Dedifferentiated amniotic fluid mesenchymal stem cell (primary cell): Measurements from ENCODE around the gene GRIA1.

Experiments used
- DNase-seq: peaks from one replicate; pipeline ENCODE4 v3.0.0-alpha.2; 2016; ENCODE audit errors: extremely low spot score

Gene GRIA1

DNA sequence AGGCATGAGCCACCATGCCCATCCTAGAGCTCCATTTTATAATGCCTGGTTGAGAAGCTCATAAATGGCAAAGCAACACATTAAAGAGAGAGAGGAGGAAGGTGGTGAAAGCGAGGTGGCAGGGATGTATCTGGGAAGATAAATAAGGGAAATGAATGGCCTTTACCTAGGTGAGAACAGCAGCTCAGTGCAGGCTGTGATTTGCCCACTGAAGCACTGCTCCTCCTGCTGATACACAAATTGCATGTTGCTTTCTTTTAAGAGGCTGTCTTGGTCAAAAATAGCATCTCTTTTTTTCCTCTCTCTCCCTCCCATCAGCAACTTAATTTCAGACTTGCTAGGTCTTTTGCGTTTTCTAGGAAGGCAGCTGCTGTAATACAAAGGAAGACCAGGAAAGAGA is 289.4 kb downstream of the GRIA1 start:
- DNase-seq = no peak

DNA sequence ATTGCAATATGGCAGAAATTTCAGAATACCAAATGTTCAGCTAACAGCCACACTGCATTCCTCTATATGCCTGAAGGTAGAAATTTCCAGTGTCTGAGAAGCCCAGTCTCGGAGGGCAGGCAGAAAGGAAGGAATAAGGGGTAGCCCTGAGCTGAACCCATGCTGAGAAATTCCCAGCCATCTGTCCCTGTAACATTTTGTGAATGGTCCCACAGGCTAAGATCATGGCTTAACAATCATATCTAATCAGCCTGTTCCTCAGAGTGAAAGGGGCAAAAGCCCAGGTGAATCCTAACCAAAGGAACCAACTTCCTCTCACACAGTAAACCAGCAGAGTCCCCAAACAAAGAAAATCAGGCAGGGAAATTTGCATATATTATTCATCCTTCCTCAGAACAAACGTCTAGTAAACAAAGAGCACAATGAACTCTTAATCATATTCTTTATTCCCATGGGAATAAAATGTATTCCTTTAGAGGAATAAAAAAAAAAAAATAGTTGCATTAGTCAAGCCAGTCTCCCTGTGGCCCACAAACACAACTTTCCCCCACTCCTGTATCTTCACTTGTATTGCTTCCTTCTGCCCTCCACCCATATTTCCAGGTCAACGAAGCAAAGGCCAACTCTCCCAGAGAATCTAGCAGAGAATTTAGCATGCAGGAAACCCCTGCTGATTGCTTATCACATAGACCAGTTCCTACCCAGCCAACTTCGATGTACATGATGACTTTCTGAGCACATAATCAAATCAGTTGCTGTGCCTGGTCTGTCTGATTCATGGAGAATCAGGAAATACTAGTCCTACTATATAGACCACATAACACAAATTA is 290.6 kb downstream of the GRIA1 start:
- DNase-seq = no peak

DNA sequence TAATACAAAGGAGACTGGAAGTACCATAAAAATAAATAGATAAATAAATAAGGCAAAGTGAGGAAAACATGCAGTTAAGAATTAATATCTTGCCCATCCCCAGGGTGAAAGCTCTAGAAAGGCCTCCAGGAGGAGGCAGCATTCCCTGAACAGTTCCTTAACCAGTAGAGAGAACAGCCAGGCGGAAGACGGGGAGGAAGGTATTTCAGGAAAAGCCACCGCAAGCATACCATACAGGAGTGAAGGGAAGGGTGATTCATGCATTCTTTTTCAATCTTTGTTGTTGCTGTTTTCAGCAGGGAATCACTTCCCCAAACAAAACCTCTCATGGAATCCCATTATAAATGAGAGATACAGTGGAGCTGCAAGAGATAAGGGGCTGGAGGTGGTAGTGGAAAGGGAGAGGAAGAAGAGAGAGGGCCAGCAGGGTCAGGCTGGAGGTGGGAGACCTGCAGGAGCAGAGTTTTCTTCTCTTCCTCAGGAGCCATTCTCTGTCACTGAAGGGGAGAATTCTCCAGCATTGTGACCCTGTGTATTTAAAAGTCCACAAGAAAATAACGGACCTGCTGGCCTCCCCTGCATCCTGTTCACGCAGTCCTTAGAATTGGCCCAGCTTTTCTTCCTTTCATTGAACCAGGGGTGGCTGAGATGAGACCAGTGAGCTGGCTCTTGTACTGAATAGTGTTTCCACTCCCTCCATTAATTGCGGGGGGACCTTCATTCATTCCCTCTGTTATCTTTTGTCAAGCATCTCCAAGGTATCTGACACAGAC is 292.3 kb downstream of the GRIA1 start:
- DNase-seq = no peak

DNA sequence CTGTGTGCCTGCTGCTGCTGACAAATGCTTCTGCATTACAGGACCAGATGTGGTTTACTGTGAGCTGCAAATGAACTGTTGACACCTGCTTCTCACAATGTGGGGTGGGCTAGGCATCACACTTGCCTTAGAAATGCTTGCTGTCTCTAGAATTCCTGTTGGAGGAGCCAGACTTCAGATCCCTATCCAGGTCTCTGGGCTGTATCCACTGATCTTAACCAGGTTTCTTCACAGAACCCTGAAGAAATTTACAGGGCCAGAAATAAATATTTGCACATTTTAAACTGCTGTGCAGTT is 292.8 kb downstream of the GRIA1 start:
- DNase-seq = no peak

DNA sequence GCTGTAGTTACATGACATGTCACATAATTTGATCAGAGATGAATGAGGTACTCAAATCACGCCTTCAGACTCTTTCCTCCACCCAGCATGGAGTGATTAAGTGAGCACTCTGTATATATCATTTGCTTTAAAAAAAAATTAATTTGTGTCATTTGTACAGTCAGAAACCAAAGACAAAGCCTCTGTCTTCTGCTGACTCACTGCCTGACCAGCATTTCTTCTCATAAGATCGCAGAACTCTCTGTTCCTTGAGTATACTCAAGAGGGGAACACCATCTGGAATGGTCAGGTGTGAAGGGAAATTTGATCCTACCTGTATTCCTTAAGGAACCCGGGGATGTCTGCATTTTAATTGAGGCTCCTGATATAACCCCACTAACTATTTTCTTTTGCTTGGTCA is 293.8 kb downstream of the GRIA1 start:
- DNase-seq = no peak

DNA sequence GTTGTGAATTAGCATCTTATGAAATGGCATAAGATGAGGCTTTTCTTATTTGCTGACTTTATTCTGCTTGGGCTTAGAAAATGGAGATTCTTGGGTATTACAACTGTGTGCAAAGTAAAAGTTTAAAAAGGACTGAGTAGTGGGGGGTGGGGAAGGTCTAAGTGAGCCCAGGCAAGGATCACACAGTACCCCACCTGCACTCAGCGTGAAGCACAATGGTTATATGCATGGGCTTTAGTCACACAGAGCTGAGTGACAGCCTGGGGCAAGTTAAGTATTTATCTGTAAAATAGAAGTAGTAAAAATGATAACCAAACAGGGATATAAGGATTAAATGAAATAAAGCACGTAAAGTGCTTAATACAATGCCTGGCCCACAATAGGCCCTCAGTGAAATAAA is 300.9 kb downstream of the GRIA1 start:
- no peak for DNase-seq

DNA sequence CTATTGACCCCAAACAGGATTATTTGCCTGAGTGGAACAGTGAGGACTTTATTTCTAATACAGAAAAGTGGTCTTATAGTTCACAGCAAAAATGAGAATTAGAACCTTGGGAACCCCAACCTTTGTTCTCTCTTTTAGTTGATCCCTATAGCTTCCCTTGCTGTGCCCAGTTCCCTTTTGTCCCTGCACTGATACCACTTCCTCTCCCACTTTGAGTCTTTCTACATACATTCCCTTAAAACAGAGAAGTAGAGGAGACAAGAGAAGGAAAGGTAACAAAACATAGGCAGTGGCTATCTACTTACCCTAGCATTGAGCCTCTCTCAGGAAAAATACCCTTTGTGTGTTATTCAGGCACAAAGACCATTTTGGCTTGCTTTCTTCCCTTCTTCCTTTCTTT is 301.8 kb downstream of the GRIA1 start:
- no peak for DNase-seq

DNA sequence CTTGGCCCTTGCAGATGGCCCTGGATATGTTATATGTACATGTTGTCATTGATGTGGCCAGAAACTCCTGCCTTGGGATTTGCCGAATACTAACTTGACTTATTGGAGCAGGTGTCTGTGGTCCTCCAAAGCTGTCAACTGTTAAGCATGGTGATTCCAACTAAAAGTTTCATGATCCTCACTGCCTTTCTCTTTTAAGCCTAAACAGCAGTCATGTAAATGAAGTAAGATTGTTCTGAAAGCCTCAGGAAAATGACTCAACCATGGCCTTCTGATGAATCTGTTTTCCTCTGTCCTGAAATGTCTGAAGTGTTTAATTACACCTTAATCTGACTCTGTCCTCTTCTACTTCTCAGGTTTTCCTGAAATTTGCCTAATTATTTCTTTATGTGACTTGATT is 303.2 kb downstream of the GRIA1 start:
- DNase-seq = no peak

DNA sequence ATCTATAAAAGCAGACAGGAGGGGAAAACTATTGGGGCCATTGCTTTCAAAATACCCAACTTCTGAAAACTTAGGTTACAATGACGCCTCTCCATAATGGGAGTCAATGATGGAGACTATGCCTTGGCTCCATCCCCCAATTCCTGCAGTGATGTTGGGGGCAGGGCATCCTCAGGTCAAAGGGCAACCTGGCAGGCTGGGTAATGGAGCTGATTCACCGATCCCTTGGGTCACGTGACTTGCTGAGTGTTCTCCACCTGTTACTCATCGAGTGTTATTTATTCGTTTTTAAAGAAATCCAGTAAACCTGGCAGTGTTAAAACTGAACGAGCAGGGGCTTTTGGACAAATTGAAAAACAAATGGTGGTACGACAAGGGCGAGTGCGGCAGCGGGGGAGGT is 303.9 kb downstream of the GRIA1 start:
- DNase-seq = no peak

DNA sequence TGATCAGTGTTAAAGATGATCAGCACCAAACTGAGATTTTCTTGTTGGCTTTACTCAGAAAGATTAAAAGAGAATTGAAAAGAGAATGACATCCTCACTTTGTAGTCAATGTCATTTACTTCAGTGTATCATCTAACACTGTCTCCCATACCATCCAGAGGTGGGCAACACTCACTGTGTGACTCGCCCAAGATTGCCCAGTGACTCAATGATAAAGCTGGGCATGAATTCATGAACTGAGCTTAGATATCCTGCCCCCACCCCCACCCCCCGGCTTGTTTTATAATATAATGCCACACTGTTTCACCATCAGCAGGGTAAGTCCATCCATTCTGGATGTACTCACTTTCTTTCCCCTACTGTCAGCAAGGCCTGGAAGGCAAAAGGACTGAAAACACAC is 306.1 kb downstream of the GRIA1 start:
- no peak for DNase-seq

DNA sequence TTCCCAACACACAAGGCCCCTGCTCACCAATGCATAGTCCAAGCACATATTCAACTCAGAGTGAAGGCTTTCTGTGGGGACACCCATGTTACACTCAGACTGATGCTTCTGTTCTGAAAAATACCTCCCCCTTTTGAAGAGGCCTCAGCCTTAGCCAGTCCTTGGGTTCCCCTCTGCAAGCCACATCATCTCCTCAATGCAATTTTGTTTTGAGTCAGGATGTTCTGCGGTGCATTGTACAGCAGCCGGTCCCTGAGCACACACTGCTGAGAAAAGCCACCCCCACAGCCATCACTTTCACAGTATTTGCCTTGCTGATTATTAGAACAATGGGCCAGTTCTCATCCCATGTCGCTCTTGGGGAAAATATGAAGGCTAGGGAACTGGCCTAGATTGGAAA is 307.0 kb downstream of the GRIA1 start:
- no peak for DNase-seq

DNA sequence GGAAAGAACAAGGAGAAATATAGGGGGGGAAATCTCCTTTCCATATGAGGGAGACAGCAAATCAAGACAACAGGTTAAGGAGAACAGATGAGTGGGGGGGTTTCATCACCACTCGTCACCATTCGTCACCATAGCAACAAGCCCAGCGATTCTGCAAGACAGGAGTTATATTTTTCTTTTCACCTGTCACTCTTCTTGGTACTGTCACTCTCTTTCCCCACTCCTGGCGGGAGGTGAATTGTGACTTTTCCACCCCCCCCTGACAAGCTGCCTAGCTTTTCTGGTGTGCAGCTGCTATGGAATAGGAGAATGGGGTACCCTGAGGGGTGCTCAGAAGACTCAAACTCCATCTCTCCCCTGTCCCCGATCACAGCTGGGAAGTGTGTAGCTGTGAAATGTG is 308.4 kb downstream of the GRIA1 start:
- no peak for DNase-seq

DNA sequence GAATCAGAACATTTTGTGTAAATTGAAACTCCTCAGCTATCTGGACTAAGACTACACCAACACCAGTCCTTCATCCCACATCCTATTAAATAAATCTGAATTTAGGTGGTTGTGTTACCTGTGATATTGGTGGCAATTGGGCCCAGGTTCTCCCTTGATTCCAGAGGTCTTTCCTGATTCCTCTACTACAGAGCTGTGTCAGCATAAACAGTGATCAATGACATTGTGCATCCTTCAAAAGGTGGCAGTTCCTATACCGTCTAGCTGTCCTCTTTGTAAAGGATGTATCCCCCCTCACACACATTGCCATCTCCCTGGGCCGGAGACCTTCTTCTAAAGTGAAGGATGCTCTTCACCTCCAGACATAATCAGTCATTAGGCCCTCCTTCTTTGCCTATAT is 309.0 kb downstream of the GRIA1 start:
- no peak for DNase-seq

DNA sequence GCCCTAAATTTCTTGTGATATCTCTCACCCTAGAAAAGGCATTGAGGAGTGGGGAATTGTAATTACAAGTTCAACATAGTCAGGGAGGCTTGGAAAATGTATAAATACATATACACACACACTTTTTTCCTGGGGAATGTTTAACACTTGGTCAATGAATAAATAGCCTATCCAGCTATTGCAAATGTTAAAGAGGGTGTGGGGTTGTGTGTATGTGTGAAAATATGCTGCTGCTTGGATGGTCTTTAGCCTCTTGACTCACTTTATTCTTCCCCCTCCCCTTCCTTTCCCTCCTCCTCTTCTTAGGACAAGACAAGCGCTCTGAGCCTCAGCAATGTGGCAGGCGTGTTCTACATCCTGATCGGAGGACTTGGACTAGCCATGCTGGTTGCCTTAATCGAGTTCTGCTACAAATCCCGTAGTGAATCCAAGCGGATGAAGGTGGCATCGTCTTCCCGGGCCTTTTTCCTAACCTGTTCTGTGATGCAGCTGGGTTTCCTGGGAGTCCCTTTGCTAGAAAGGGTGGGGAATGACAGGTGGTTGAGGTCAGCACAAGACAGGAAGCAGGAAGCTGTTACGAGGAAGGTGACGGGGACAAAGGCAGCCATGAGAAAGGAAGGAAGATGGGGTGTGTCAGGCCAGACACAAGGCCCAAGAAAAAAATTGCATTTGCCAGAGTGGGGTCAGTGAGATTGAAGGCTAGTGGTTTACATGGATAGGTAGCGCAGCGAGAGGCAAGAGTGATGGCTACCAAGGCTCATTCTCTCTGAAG is 311.8 kb downstream of the GRIA1 start:
- no peak for DNase-seq

DNA sequence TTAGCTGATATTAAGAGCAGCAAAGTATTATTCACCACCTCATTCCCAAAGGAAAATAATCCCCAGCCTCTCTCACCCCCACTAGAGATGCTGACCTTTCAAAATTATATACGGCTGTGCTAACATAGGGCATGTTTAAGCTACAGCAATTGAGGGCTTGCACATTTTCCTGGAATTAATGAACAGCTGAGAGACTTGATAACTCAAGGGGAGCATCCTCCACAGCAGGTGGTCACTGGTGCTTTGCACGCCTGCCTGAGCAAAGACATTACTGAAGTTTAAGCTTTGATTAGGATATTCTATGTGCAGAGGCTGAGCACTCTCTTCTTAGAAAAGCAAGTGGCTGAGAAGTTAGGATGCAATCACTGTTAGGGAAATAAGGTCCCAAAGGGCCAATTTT is 317.3 kb downstream of the GRIA1 start:
- DNase-seq = no peak

DNA sequence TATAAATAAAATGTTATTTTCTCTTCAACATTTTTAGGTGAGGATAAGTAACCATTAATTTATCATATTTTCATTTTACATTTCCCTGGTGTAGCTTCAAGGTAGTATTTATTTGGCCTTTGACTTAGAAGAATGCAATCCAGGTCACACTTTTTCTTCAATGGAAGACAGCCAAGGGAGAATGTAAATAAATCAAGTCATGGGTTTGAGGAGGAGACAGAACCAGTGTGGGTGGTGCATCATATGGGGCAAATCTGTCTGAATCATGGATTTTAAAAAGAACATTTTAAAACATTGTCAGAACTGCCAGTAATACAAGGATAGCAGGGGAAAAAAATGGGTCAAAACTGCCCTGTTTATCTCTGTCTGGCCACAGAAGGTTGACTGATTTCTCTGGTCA is 318.7 kb downstream of the GRIA1 start:
- DNase-seq = no peak

DNA sequence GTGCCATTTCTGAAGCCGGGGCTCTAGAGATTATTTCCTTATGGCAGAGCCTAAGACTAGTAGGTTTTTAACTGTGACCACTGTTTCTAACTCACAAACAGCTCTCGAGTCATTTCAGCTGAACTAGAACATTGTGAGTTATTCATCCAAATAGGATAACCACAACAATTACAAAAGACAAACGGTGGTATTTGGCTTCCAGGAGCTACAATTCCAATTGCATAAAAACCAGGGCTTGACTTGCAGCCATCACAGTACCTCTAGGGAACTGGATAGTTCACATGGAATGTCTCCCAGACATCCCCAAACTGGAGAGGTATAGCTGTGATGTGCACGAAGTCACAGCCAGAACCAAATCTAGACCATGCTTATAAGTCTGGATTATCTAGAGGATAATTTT is 323.4 kb downstream of the GRIA1 start:
- no peak for DNase-seq

DNA sequence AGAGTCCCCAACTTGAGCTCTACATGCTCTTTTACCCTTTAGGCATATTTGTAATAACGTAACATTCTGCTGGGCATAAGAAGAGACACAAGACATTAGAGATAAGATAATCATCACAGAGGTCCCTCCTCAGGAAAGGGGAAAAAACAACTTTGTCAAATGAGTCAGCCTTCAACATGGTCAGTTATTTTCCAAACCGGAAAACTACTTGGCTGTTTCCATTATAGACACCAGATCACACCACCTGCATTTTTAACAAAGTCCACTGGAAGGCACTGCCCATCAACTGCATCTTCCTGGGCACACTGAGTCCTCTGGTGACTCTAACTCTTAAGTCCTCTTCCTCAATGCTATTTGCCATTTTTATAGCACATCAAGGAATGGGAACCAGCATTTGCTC is 326.4 kb downstream of the GRIA1 start:
- DNase-seq = no peak

DNA sequence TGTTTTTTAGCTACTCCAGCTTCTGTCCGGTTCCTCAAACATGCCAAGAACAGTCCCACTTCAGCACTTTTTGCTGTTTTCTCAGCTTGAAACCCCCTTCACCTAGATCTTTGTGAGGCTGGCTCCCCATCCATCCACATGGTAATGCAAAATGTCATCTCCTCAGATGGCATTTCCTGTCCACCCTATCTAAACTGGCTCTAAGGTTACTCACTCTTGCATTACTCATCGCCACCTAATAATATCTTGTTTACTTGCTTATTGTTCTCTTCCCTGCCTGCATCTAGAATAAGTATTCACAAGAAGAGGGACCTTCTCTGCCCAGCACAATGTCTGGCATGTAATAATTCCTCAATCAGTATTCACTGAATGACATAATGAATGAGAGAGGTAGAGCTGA is 328.2 kb downstream of the GRIA1 start:
- no peak for DNase-seq

DNA sequence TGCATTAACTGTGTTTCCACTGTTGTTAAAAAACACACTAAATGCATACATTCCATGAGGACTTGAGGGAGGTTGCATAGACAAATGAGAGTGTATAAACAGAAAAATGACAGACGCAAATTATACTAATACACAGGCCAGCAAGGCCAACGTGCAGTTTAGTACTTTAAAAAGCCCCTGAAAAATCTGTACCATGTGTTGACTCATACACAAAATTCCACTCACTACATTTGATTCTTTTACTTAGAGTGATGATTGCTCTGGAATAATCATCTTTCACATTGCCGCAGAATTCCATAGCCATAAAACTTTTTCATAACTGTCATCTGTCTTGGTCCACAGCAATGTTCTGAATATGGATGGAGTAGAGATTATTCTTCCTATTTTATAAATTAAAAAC is 332.6 kb downstream of the GRIA1 start:
- no peak for DNase-seq

DNA sequence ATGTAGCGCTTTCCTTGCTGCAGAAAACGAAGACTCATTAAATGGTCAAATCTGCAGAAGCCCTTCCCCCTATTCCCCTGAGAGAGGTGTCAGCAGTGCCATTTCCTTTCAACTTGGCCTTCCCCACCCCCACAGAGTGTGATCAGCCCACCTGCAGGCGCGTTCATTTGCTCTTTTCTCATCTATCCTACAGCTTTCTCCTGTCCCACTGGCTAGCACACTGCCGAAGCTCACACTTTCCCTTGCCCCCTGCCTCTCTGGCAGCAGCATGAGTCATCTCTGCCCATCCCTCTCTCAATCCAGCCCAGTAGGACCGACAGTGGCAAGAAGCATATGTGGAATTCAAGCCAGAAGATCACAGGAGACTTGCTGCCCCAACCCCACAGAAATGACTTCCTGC is 334.4 kb downstream of the GRIA1 start:
- no peak for DNase-seq

DNA sequence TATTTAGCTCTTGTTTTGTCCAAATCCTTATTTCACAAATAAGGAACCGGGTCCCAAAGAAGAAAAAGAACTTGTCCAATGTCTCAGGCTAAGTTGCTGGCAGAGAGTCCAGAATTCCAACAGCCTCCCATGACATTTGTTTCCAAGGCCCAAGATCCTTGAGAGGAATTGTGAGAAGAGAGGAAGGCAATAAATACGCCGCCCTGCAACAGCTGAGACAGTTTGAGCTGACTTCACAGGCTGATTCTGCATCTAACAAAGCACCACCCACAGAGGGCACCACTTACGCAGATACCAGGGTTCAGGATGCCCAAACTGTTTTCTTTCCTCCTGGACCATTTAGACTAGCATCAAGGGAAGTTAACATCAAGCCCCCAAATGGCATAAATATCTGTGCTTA is 336.9 kb downstream of the GRIA1 start:
- no peak for DNase-seq

DNA sequence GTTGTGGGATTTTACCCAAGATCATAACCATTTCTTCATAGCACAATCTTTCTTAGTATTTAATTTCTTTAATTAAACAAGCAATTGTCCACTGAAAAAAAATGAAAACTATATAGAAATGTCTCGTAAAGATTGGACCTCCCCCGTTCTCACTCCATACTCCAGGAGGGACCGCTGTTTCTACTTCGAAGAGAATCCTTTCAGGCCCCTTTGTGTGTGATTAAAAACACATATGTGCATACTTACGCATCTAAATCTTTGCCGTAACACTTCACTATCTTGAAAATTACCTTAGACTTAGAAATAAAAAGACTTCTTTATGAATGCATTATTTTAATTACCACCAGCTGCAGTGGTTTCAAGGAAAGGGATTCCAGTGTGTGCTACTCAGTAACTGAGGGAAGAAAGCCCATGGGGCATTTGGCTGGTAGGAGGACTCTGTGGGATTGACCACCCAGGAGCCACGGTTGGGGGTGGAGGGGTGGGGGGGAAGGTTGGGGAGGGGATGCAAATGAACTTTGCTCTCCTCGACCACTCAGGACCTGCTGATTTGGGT is 339.1 kb downstream of the GRIA1 start:
- DNase-seq = no peak
